HCT116 (cell line): ENCODE data around the gene PM20D1.
"Not testable (repeated sequence)": the region's sequence is repeated elsewhere in the genome, so short reads cannot be mapped to it uniquely, and the experiment has no call there.

Experiments used
- EZH2 ChIP-seq: fragments of 200-600 bp; sonication (generic); IDR thresholded peaks from 2 replicates; pipeline ENCODE4 v1.6.1; 2017; ENCODE audit warnings: antibody characterized with exemption, mixed run types
- FOSL1 ChIP-seq: IDR thresholded peaks from 2 replicates; pipeline ENCODE4 v1.6.1; 2012; ENCODE audit warnings: low read depth
- POLR2A ChIP-seq: IDR thresholded peaks from 2 replicates; pipeline ENCODE4 v1.7.0; 2011; ENCODE audit warnings: borderline replicate concordance; ENCODE audit not compliant: insufficient read depth, insufficient read length; ENCODE audit errors: extremely low read depth
- REST ChIP-seq: IDR thresholded peaks from 2 replicates; pipeline ENCODE4 v1.6.1; 2012; ENCODE audit warnings: low read depth
- SRF ChIP-seq: IDR thresholded peaks from 2 replicates; pipeline ENCODE4 v1.6.1; 2012; ENCODE audit warnings: low read depth
- TCF7L2 ChIP-seq: IDR thresholded peaks from 2 replicates; pipeline ENCODE4 v1.7.0; 2011; ENCODE audit warnings: borderline replicate concordance, inconsistent platforms; ENCODE audit not compliant: insufficient read depth, insufficient read length; ENCODE audit errors: extremely low read depth
- ZFX ChIP-seq: fragments of 450-650 bp; IDR thresholded peaks from 2 replicates; pipeline ENCODE4 v1.6.1; 2017
- TF ChIP-seq, protein P1 (sequence below), 3 experiments: fragments of 200-600 bp in 1 of 3; sonication (generic) in 1 of 3; IDR thresholded peaks in 2 of 3; conservative IDR thresholded peaks in 1 of 3; 2 replicates each; pipeline ENCODE4 v1.5.1; 2012 to 2017; ENCODE audit warnings: low read depth in 2 of 3, low read length in 2 of 3, antibody characterized with exemption in 1 of 3, borderline replicate concordance in 1 of 3, control low read depth in 1 of 3, mild to moderate bottlenecking in 1 of 3, mixed read lengths in 1 of 3, mixed run types in 1 of 3, moderate library complexity in 1 of 3; ENCODE audit not compliant: insufficient read depth in 1 of 3
- TF ChIP-seq, protein P2 (sequence below): IDR thresholded peaks from 2 replicates; pipeline ENCODE4 v1.6.1; 2012

GRCh38 chr1:205889006-205889405 lies 39.1 kb upstream of the PM20D1 start:
- TF ChIP-seq, protein P1, sequence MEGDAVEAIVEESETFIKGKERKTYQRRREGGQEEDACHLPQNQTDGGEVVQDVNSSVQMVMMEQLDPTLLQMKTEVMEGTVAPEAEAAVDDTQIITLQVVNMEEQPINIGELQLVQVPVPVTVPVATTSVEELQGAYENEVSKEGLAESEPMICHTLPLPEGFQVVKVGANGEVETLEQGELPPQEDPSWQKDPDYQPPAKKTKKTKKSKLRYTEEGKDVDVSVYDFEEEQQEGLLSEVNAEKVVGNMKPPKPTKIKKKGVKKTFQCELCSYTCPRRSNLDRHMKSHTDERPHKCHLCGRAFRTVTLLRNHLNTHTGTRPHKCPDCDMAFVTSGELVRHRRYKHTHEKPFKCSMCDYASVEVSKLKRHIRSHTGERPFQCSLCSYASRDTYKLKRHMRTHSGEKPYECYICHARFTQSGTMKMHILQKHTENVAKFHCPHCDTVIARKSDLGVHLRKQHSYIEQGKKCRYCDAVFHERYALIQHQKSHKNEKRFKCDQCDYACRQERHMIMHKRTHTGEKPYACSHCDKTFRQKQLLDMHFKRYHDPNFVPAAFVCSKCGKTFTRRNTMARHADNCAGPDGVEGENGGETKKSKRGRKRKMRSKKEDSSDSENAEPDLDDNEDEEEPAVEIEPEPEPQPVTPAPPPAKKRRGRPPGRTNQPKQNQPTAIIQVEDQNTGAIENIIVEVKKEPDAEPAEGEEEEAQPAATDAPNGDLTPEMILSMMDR (IDR thresholded peaks at IDR 0.05 in 2 of 3, conservative IDR thresholded peaks at IDR 0.05 in 1 of 3; ENCODE audit: borderline replicate concordance in 1 of 3, insufficient read depth in 1 of 3, low read depth in 2 of 3, low read length in 2 of 3): not testable (repeated sequence)
- not testable (repeated sequence) for TF ChIP-seq SRF, ZFX, POLR2A, FOSL1, TCF7L2, REST, EZH2
- TF ChIP-seq, protein P2, sequence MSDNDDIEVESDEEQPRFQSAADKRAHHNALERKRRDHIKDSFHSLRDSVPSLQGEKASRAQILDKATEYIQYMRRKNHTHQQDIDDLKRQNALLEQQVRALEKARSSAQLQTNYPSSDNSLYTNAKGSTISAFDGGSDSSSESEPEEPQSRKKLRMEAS: not testable (repeated sequence)
